HepG2 (cell line): ENCODE measurements around the gene ALG8. TPM values are rescaled to one million over a fixed set of nuclear protein-coding genes. Genes with fewer than 3 reads are reported as not detected.

ENCODE experiments used
- GABPA ChIP-seq, 2 experiments: IDR thresholded peaks; 2 replicates each; pipeline ENCODE4 v1.6.1; 2011 to 2016; ENCODE audit warnings: low read depth in 2 of 2, low read length in 1 of 2, missing biosample characterization in 1 of 2, missing genetic modification characterization in 1 of 2
- MED1 ChIP-seq: sonication (generic); formaldehyde crosslinking; IDR thresholded peaks from 2 replicates; pipeline ENCODE4 v1.4.0; 2020; ENCODE audit warnings: missing genetic modification reagents
- NCOA2 ChIP-seq: sonication (generic); formaldehyde crosslinking; IDR thresholded peaks from 2 replicates; pipeline ENCODE4 v1.8.0; 2022; ENCODE audit warnings: inconsistent platforms
- TOE1 ChIP-seq: sonication (generic); formaldehyde crosslinking; IDR thresholded peaks from 2 replicates; pipeline ENCODE4 v1.4.0; 2020; ENCODE audit warnings: mild to moderate bottlenecking, missing genetic modification reagents
- ZFAT ChIP-seq: sonication (generic); formaldehyde crosslinking; conservative IDR thresholded peaks from 2 replicates; pipeline ENCODE4 v1.8.1; 2023; ENCODE audit warnings: missing genetic modification reagents, inconsistent platforms
- ZNF225 ChIP-seq: sonication (generic); formaldehyde crosslinking; IDR thresholded peaks from 2 replicates; pipeline ENCODE4 v1.4.0; 2020; ENCODE audit warnings: mild to moderate bottlenecking, missing genetic modification reagents
- ZNF337 ChIP-seq: sonication (generic); formaldehyde crosslinking; IDR thresholded peaks from 2 replicates; pipeline ENCODE4 v1.5.1; 2020; ENCODE audit warnings: missing genetic modification reagents, low read depth, mild to moderate bottlenecking, borderline replicate concordance
- ZNF496 ChIP-seq: sonication (generic); formaldehyde crosslinking; IDR thresholded peaks from 2 replicates; pipeline ENCODE4 v1.8.1; 2023; ENCODE audit warnings: mild to moderate bottlenecking, moderate library complexity, missing genetic modification reagents; ENCODE audit not compliant: insufficient replicate concordance
- ZNF556 ChIP-seq: sonication (generic); formaldehyde crosslinking; IDR thresholded peaks from 2 replicates; pipeline ENCODE4 v1.4.0; 2020; ENCODE audit warnings: mild to moderate bottlenecking, missing genetic modification reagents, borderline replicate concordance
- polyA plus RNA-seq, 8 experiments: library from polyadenylated mRNA; depleted of rRNA in 3 of 8; stranded (reverse) in 7 of 8; unstranded in 1 of 8; fragments of >200 nt; fragmentation: Illumina TruSeq in 4 of 8; extraction: Trizol in 4 of 8; gene quantifications; 2 replicates each; pipeline versions ENCODE4 v1.2.1 to v1.2.3, GENCODE V29; 2011 to 2016; ENCODE audit warnings: low read depth in 4 of 8, missing spikeins in 1 of 8, mixed read lengths in 1 of 8; ENCODE audit not compliant: insufficient read depth in 1 of 8
- total RNA-seq, 5 experiments: library from RNA; depleted of rRNA; stranded (reverse); fragments of >200 nt; fragmentation: Illumina TruSeq; extraction: Trizol; gene quantifications; 2 replicates each; pipeline ENCODE4 v1.2.3, GENCODE V29; 2016; ENCODE audit warnings: low read depth in 1 of 5
- TF ChIP-seq, protein P1 (sequence below): sonication (generic); formaldehyde crosslinking; IDR thresholded peaks from 2 replicates; pipeline ENCODE4 v1.4.0; 2020; ENCODE audit warnings: missing genetic modification reagents
- TF ChIP-seq, protein P2 (sequence below): IDR thresholded peaks from 2 replicates; pipeline ENCODE4 v1.6.1; 2016; ENCODE audit warnings: missing biosample characterization, missing genetic modification reagents, low read depth
- TF ChIP-seq, protein P3 (sequence below): sonication (generic); formaldehyde crosslinking; IDR thresholded peaks from 2 replicates; pipeline ENCODE4 v1.5.0; 2020; ENCODE audit warnings: mild to moderate bottlenecking, missing genetic modification reagents, moderate library complexity
- TF ChIP-seq, protein P4 (sequence below): sonication (generic); formaldehyde crosslinking; IDR thresholded peaks from 2 replicates; pipeline ENCODE4 v1.8.0; 2022; ENCODE audit warnings: missing genetic modification reagents, low read depth, mild to moderate bottlenecking, borderline replicate concordance
- TF ChIP-seq, protein P5 (sequence below): sonication (generic); formaldehyde crosslinking; IDR thresholded peaks from 2 replicates; pipeline ENCODE4 v1.4.0; 2020; ENCODE audit warnings: mild to moderate bottlenecking, missing genetic modification reagents
- TF ChIP-seq, protein P6 (sequence below): sonication (generic); formaldehyde crosslinking; IDR thresholded peaks from 2 replicates; pipeline ENCODE4 v1.9.0; 2021; ENCODE audit warnings: missing genetic modification reagents, borderline replicate concordance
- TF ChIP-seq, protein P7 (sequence below): sonication (generic); formaldehyde crosslinking; IDR thresholded peaks from 2 replicates; pipeline ENCODE4 v1.5.1; 2020; ENCODE audit warnings: missing genetic modification reagents, mild to moderate bottlenecking, borderline replicate concordance

ALG8 gene
- total and polyA plus RNA-seq, 2 of the 13 experiments (the other 11 are each of a cell fraction or from before 2014, with no cell fraction given): 75.8 to 88.0 TPM

DNA sequence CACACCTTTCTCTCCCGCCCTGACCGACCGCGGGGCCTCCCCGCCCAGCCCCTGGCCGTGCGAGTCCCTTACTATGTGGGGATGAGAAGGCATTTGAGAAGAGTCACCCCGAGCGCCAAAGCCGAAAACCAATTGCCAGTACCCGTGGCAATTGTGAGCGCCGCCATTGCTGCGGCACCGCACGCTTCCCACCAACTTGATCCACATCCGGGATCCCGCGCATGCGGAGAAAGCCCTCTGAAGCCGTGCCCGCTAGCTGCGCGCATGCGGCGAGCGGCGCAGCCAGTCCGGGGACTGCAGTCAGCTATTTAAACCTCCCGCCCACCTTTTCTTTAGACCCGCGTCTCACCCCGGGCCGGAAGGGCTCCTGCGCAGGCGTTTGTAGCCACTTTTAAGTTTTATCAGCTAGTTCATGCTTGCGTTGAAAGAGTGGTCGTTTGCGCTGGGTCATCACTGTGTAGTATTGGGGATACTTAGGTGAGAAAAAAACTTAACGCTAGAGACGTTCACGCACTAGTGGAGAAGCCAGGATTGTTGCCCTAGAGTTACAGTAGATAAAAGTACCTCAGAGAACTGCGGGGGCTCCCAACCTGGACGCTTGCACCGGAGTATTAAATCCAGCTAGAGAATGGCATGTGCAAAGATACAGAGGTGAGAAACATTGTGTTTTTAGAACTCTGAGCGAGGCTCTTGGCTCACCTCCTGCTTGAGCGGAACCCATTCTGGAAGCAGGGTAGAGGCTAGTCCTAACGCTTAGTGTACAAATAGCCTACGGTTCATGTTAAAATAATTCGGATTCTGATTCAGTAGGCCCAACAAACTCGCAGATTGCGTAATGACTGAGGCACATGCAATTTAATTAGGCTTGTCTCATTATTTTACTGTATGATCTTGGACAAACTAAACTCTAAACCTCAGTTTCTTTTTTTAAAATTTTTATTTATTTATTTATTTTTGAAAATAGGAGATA is at the start of gene ALG8 (continued):
- TF ChIP-seq, protein P1, sequence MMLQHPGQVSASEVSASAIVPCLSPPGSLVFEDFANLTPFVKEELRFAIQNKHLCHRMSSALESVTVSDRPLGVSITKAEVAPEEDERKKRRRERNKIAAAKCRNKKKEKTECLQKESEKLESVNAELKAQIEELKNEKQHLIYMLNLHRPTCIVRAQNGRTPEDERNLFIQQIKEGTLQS (CRISPR knock-in tag): no peak
- peak; percentile 95 for TF ChIP-seq ZNF337 (CRISPR knock-in tag)
- TF ChIP-seq ZFAT (CRISPR knock-in tag): no peak
- TF ChIP-seq, protein P2, sequence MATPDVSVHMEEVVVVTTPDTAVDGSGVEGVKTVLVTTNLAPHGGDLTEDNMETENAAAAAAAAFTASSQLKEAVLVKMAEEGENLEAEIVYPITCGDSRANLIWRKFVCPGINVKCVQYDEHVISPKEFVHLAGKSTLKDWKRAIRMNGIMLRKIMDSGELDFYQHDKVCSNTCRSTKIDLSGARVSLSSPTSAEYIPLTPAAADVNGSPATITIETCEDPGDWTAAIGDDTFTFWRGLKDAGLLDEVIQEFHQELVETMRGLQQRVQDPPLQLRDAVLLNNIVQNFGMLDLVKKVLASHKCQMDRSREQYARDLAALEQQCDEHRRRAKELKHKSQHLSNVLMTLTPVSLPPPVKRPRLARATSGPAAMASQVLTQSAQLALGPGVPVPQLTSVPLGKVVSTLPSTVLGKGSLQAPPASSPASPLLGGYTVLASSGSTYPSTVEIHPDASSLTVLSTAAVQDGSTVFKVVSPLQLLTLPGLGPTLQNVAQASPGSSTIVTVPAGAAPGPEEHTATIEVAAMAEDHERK (CRISPR knock-in tag): peak; percentile 30; the same call in 1 of the 2 replicates
- peak; percentile 57 for TF ChIP-seq MED1 (CRISPR knock-in tag)
- TF ChIP-seq, protein P3, sequence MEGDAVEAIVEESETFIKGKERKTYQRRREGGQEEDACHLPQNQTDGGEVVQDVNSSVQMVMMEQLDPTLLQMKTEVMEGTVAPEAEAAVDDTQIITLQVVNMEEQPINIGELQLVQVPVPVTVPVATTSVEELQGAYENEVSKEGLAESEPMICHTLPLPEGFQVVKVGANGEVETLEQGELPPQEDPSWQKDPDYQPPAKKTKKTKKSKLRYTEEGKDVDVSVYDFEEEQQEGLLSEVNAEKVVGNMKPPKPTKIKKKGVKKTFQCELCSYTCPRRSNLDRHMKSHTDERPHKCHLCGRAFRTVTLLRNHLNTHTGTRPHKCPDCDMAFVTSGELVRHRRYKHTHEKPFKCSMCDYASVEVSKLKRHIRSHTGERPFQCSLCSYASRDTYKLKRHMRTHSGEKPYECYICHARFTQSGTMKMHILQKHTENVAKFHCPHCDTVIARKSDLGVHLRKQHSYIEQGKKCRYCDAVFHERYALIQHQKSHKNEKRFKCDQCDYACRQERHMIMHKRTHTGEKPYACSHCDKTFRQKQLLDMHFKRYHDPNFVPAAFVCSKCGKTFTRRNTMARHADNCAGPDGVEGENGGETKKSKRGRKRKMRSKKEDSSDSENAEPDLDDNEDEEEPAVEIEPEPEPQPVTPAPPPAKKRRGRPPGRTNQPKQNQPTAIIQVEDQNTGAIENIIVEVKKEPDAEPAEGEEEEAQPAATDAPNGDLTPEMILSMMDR (CRISPR knock-in tag): no peak
- TF ChIP-seq, protein P4, sequence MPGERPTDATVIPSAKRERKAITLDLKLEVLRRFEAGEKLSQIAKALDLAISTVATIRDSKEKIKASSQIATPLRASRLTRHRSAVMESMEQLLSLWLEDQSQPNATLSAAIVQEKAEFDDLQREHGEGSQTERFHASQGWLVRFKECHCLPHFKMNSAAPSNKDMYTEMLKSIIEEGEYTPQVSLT (CRISPR knock-in tag): no peak
- TF ChIP-seq ZNF556 (CRISPR knock-in tag): no peak
- peak; percentile 86; the same call in 1 of the 2 replicates for TF ChIP-seq ZNF225 (CRISPR knock-in tag)
- TF ChIP-seq NCOA2 (CRISPR knock-in tag): no peak; the same call in 1 of the 2 replicates
- no peak for TF ChIP-seq TOE1 (CRISPR knock-in tag)
- TF ChIP-seq, protein P5, sequence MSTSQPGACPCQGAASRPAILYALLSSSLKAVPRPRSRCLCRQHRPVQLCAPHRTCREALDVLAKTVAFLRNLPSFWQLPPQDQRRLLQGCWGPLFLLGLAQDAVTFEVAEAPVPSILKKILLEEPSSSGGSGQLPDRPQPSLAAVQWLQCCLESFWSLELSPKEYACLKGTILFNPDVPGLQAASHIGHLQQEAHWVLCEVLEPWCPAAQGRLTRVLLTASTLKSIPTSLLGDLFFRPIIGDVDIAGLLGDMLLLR (CRISPR knock-in tag): peak; percentile 81
- TF ChIP-seq, protein P6, sequence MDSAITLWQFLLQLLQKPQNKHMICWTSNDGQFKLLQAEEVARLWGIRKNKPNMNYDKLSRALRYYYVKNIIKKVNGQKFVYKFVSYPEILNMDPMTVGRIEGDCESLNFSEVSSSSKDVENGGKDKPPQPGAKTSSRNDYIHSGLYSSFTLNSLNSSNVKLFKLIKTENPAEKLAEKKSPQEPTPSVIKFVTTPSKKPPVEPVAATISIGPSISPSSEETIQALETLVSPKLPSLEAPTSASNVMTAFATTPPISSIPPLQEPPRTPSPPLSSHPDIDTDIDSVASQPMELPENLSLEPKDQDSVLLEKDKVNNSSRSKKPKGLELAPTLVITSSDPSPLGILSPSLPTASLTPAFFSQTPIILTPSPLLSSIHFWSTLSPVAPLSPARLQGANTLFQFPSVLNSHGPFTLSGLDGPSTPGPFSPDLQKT (CRISPR knock-in tag): no peak; the same call in 1 of the 2 replicates
- TF ChIP-seq GABPA (IDR thresholded peaks at IDR 0.05; ENCODE audit: low read depth, low read length): peak; percentile 70
- peak; percentile 95 for TF ChIP-seq GABPA (CRISPR knock-in tag; IDR thresholded peaks at IDR 0.05; ENCODE audit: low read depth)
- TF ChIP-seq, protein P7, sequence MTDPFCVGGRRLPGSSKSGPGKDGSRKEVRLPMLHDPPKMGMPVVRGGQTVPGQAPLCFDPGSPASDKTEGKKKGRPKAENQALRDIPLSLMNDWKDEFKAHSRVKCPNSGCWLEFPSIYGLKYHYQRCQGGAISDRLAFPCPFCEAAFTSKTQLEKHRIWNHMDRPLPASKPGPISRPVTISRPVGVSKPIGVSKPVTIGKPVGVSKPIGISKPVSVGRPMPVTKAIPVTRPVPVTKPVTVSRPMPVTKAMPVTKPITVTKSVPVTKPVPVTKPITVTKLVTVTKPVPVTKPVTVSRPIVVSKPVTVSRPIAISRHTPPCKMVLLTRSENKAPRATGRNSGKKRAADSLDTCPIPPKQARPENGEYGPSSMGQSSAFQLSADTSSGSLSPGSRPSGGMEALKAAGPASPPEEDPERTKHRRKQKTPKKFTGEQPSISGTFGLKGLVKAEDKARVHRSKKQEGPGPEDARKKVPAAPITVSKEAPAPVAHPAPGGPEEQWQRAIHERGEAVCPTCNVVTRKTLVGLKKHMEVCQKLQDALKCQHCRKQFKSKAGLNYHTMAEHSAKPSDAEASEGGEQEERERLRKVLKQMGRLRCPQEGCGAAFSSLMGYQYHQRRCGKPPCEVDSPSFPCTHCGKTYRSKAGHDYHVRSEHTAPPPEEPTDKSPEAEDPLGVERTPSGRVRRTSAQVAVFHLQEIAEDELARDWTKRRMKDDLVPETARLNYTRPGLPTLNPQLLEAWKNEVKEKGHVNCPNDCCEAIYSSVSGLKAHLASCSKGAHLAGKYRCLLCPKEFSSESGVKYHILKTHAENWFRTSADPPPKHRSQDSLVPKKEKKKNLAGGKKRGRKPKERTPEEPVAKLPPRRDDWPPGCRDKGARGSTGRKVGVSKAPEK (CRISPR knock-in tag): no peak
- TF ChIP-seq ZNF496 (CRISPR knock-in tag): no peak
